Measurements from ENCODE around the gene SERAC1. TPM values are rescaled to one million over a fixed set of nuclear protein-coding genes. Genes with fewer than 3 reads are reported as not detected.
A peak's percentile ranks its signal among the peaks of the same experiment; 100 is the strongest.

Gene SERAC1
- total RNA-seq, 2 donors from 2014 or later: 2.4 to 3.2 TPM

DNA sequence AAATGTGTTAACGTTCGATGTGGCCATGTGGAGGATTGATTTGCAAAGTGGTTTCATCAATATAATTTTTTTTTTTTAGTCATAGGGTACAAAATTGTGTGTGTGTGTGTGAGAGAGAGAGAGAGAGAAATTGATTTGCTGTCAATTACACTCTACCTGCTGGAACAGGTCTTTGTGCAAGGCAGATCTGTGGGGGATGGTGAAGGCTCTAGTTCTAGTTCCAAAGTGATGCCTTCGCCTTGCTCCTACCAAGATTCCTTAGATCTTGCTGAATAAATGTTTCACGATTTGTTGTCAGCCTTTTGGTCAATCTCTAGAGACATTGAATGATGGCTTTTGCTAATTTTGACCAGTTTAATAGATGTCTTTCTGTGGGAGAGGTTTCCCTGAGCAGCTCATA is 64.8 kb downstream of the SERAC1 start:
- ATAC-seq: no peak
- H3K9me3 ChIP-seq (ENCODE audit: control insufficient read depth, low read length, poor library complexity, severe bottlenecking): no peaks in the 10 kb centered on the region

DNA sequence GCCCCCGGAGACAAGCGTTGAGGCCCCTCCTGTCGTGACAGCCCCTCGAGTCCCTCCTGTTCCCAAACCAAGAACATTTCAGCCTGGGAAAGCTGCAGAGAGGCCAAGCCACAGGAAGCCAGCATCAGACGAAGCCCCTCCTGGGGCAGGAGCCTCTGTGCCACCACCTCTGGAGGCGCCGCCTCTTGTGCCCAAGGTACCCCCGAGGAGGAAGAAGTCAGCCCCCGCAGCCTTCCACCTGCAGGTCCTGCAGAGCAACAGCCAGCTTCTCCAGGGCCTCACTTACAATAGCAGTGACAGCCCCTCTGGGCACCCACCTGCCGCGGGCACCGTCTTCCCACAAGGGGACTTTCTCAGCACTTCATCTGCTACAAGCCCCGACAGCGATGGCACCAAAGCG is 72.4 kb downstream of the SERAC1 start:
- Mint-ChIP-seq H3K4me1 (no peaks in the 10 kb centered on the region), H3K27ac (no peak overlapping the region), H3K27me3 (no peaks in the 10 kb centered on the region), H3K4me3 (no peak overlapping the region), H3K36me3 (ENCODE audit: low read depth) (peaks cover 9% of the 10 kb centered on the region)
- ATAC-seq (no peak), DNase-seq (no peak)
- no peaks in the 10 kb centered on the region for H3K9me3 ChIP-seq (ENCODE audit: control insufficient read depth, low read length, poor library complexity, severe bottlenecking)

More for the DNA sequence above, 64.8 kb downstream of the SERAC1 start:
- no peak overlapping the region for H3K4me3 Mint-ChIP-seq
- peaks cover 2% of the 10 kb centered on the region for H3K4me1 Mint-ChIP-seq
- H3K27me3 Mint-ChIP-seq: no peaks in the 10 kb centered on the region
- no peak overlapping the region for H3K27ac Mint-ChIP-seq
- DNase-seq: no peak
- peaks cover 2% of the 10 kb centered on the region for H3K36me3 Mint-ChIP-seq (ENCODE audit: low read depth)

DNA sequence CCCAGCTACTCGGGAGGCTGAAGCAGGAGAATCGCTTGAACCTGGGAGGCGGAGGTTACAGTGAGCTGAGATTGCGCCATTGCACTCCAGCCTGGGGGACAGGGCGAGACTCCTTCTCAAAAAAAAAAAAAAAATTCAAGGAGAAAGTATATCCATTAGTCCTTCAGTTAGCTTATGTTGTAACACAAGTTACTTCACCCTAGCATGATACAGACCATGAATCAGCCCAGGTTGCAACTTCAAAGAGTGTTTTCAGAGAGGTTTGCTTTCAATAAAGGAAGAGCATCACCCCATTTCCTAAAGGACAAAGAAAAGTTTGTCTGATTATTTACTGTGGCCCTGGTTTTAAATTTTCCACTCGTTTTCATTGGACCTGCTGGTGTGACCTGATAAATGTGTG is 73.0 kb downstream of the SERAC1 start:
- no peak overlapping the region for H3K27ac Mint-ChIP-seq
- peaks cover 9% of the 10 kb centered on the region for H3K36me3 Mint-ChIP-seq (ENCODE audit: low read depth)

DNA sequence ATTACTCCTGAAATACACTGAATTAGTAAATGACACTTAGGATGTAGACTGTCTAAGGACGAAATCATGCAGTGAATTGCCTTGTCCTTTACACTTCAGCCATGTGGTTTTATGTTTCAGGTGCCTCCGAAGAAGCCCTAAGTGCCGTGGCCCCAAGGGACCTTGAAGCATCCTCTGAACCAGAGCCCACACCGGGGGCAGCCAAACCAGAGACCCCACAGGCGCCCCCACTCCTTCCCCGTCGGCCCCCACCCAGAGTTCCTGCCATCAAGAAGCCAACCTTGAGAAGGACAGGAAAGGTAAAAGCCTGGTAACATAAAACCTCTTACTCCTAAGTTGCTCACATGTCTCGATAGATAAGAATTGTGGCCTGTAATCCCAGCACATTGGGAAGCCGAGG is 75.3 kb downstream of the SERAC1 start:
- H3K4me1 Mint-ChIP-seq: peaks cover 2% of the 10 kb centered on the region
- no peak overlapping the region for H3K4me3 Mint-ChIP-seq
- ATAC-seq (no peak), DNase-seq (no peak)
- no peaks in the 10 kb centered on the region for H3K27me3 Mint-ChIP-seq
- H3K36me3 Mint-ChIP-seq (ENCODE audit: low read depth): peaks cover 15% of the 10 kb centered on the region
- no peak overlapping the region for H3K27ac Mint-ChIP-seq
- no peaks in the 10 kb centered on the region for H3K9me3 ChIP-seq (ENCODE audit: control insufficient read depth, low read length, poor library complexity, severe bottlenecking)

More for the DNA sequence above, 73.0 kb downstream of the SERAC1 start:
- no peaks in the 10 kb centered on the region for H3K27me3 Mint-ChIP-seq
- no peaks in the 10 kb centered on the region for H3K9me3 ChIP-seq (ENCODE audit: control insufficient read depth, low read length, poor library complexity, severe bottlenecking)
- H3K4me1 Mint-ChIP-seq: no peaks in the 10 kb centered on the region
- DNase-seq: no peak
- no peak for ATAC-seq
- H3K4me3 Mint-ChIP-seq: no peak overlapping the region

DNA sequence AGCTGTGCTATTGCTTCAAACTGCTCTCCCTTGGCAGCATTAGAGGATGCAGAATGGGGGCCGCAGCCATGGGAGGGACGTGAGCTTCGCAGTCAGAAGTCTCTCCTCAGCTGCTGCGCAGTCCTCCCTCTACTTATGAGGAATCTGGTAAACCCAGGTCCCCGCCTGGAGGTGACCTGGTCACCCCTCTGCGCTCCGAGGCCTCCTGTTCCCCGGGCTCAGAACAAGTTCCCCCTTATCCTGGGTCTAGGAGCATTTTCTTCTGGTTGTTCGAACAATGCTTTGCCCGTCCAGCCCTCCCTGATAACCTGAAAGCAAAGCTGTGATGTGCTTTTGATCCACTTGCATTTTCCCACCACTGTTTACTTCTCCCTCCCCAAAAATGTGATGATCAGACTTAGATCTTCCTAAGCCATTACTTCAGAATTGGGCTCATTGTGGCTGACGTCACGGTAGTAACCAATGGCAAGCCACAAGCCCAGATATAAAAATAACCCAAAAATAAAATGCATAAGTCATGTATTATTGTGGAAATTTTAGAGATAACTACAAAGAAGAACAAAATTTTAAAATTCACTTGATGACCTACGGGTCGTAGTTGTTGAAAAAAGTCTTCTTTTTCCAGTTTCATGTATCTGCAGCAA is 80.7 kb downstream of the SERAC1 start:
- no peaks in the 10 kb centered on the region for H3K9me3 ChIP-seq (ENCODE audit: control insufficient read depth, low read length, poor library complexity, severe bottlenecking)
- Mint-ChIP-seq H3K27ac (no peak overlapping the region), H3K4me3 (no peak overlapping the region), H3K27me3 (no peaks in the 10 kb centered on the region), H3K4me1 (peaks cover 5% of the 10 kb centered on the region), H3K36me3 (ENCODE audit: low read depth) (peaks cover 9% of the 10 kb centered on the region)
- DNase-seq: no peak
- ATAC-seq: no peak

DNA sequence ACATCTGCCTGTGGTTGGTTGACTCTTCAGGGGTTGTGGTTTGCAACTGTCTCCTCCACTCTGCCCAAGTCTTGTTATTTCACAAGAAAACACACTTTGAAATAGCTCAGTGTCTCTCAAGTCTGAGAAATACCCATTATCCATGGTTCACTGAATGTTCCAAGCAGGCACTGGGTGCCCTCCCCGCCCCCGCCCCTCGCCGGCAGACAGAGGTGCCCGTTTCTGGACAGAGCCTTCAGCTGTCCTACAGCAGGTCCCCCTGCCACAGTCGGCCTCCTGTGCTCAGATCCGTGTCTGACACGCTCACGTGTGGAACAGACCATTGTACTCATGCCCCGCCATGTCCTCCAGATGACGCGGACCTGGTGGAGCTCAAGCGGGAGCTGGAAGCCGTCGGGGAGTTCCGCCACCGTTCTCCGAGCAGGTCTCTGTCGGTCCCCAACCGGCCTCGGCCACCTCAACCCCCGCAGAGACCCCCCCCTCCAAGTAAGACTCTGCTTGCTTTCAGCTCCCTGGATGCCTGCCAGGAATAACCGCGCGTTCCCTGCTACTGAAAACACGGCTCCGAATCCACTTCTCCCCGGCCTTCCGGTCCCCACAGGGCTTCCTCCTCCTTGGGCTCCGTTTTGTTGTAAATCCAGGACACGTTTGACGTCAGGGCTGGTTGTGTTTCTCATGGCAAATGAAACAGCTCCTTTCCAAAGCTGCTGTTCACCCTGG is 81.4 kb downstream of the SERAC1 start:
- H3K4me1 Mint-ChIP-seq: peaks cover 5% of the 10 kb centered on the region
- no peaks in the 10 kb centered on the region for H3K9me3 ChIP-seq (ENCODE audit: control insufficient read depth, low read length, poor library complexity, severe bottlenecking)
- no peak overlapping the region for H3K27ac Mint-ChIP-seq
- H3K27me3 Mint-ChIP-seq: no peaks in the 10 kb centered on the region
- DNase-seq (no peak), ATAC-seq (no peak)
- peaks cover 12% of the 10 kb centered on the region for H3K36me3 Mint-ChIP-seq (ENCODE audit: low read depth)
- H3K4me3 Mint-ChIP-seq: no peak overlapping the region

DNA sequence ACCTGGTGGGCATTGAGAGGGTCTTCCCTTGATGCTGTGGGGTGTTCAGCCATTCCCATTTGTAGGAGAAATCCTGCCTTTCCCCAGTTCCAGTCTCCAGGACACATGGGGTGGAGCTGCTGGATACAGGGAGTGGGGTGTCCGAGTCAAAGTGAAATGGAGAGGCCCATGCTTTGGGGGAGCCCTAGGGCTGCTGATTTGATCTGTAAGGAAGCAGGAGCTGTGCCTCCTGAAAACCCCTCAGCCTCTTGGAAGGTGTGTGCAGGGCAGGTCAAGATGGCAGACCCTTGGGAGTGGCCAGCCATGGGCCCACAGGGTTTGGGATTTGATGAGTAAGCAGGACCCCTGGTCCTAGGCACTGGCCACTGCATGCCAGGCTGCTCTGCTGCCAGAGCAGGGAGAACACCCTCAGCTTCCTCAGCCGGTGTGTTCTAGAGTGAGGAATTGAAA is 82.0 kb downstream of the SERAC1 start:
- DNase-seq (no peak), ATAC-seq (no peak)
- no peak overlapping the region for H3K27ac Mint-ChIP-seq
- H3K36me3 Mint-ChIP-seq (ENCODE audit: low read depth): peaks cover 12% of the 10 kb centered on the region
- H3K4me1 Mint-ChIP-seq: peaks cover 5% of the 10 kb centered on the region
- no peaks in the 10 kb centered on the region for H3K27me3 Mint-ChIP-seq
- H3K4me3 Mint-ChIP-seq: no peak overlapping the region
- no peaks in the 10 kb centered on the region for H3K9me3 ChIP-seq (ENCODE audit: control insufficient read depth, low read length, poor library complexity, severe bottlenecking)

DNA sequence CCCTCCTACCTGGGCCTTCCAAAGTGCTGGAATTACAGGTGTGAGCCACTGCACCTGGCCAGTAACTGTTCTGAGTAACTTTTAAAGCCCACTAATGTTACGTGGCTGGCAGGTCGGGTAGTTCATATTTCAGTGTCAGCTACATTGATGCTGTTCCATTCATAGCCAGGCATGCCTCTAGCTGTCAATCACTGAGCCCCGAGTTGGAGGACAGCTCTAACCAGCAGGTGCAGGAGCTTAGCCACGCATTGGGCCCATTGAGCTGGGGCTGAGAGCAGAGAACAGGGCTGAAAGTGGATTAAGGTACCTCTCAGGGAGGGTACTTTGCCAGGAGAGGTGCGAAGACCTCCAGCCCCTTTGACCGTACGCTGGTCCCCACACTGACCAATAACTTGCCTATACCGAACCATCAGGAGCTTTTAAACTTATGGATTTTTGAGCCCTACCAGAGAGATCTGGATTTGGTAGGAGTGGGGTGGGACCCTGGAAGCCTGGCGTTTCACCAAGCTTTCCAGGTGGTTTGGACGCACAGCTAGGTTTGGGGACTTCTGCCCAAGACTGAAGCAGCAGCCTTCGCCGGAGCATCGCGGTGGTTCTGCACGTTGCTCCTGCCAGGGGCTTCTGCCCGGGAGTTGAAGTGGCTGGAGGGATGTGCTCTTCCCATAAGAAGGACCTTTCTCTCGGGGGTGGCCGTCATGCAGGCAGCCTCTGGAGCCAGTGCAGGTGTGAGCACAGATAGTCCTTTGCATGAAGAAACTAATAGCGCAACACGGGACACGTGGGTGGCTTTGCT is 82.6 kb downstream of the SERAC1 start:
- ATAC-seq (no peak), DNase-seq (no peak)
- H3K9me3 ChIP-seq (ENCODE audit: control insufficient read depth, low read length, poor library complexity, severe bottlenecking): no peaks in the 10 kb centered on the region
- Mint-ChIP-seq H3K36me3 (ENCODE audit: low read depth) (peaks cover 15% of the 10 kb centered on the region), H3K4me1 (peaks cover 5% of the 10 kb centered on the region), H3K27ac (no peak overlapping the region), H3K27me3 (no peaks in the 10 kb centered on the region), H3K4me3 (no peak overlapping the region)

DNA sequence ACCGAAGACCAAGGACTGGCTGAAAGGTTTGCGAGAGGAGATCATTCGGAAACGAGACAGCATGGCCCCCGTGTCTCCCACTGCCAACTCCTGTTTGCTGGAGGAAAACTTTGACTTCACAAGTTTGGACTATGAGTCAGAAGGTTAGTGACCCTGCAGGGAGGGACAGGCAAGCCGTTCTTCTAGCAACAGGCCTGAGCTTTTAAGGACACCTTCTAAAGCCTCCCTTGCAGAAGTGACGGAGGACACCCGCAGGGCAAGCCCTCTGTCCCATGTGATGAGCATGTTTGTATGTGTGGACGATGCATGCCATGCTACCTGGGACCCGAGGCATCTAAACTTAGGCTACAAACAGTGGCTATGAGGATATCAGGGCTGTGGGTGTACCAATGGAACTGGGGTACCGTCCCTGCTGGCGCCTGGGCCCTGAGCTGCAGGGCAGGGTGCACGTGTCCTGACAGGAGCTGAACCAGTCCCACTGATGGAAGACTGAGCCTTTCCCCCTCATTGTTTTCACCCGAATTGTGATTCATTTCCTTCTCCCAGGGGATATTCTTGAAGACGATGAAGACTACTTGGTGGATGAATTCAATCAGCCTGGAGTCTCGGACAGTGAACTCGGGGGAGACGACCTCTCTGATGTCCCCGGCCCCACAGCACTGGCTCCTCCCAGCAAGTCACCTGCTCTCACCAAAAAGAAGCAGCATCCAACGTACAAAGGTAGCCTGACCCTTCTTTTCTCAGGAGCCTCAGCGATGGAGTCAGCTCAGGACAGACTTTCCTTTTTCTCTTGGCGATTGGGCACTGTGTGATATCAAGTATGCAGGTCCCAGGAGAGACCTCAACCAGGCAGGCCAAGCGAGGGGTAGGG is 84.4 kb downstream of the SERAC1 start:
- no peaks in the 10 kb centered on the region for H3K27me3 Mint-ChIP-seq
- H3K36me3 Mint-ChIP-seq (ENCODE audit: low read depth): peaks cover 9% of the 10 kb centered on the region
- peaks cover 2% of the 10 kb centered on the region for H3K4me1 Mint-ChIP-seq
- DNase-seq: no peak
- no peak overlapping the region for H3K4me3 Mint-ChIP-seq
- peak overlapping the region; percentile 34 for H3K27ac Mint-ChIP-seq
- no peak for ATAC-seq
- H3K9me3 ChIP-seq (ENCODE audit: control insufficient read depth, low read length, poor library complexity, severe bottlenecking): no peaks in the 10 kb centered on the region

DNA sequence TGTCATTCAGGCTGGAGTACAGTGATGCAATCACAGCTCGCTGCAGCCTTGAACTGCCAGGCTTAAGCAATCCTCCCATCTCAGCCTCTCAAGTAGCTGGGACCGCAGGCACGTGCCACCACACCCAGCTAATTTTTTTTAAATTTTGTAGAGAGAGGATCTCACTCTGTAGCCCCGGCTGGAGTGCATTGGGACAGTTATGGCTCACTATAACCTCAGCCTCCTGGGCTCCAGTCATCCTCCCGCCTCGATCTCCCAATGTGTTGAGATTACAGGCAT is 86.5 kb downstream of the SERAC1 start:
- peaks cover 9% of the 10 kb centered on the region for H3K36me3 Mint-ChIP-seq (ENCODE audit: low read depth)
- no peaks in the 10 kb centered on the region for H3K4me1 Mint-ChIP-seq
- H3K9me3 ChIP-seq (ENCODE audit: control insufficient read depth, low read length, poor library complexity, severe bottlenecking): no peaks in the 10 kb centered on the region
- H3K4me3 Mint-ChIP-seq: no peak overlapping the region
- H3K27me3 Mint-ChIP-seq: no peaks in the 10 kb centered on the region
- no peak for ATAC-seq
- no peak overlapping the region for H3K27ac Mint-ChIP-seq
- DNase-seq: no peak

DNA sequence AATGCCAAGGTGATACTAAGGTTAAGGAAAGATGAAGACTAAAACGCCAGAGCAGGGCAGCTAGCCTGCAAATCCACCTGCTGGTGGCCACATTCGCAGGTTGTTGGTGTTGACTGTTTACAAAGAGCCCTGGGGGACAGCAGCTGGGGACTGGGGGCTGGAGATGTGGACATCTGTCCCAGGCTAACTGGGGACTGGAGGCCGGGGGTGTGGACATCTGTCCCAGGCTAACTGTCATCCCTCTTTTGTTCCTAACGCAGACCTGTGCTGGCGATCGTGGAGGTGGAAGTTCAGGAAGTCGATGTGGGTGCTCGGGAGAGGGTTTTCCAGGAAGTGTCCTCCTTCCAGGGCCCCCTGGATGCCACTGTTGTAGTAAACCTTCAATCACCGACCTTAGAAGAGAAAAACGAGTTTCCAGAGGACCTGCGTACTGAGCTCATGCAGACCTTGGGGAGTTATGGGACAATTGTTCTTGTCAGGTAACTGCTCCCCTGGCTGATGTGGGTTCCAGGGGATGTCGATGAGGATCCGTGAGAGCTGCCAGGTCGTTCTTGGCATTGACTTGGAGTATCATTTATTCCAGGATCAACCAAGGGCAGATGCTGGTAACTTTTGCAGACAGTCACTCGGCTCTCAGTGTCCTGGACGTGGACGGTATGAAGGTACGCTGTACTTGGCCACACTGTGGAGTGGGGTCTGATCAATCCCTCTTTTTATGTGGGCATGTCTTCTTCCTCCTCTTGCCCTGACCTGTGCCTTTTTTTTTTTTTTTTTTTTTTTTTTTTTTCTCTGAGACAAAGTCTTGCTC is 87.0 kb downstream of the SERAC1 start:
- no peak for ATAC-seq
- no peaks in the 10 kb centered on the region for H3K4me1 Mint-ChIP-seq
- no peaks in the 10 kb centered on the region for H3K27me3 Mint-ChIP-seq
- H3K4me3 Mint-ChIP-seq: no peak overlapping the region
- DNase-seq: no peak
- no peaks in the 10 kb centered on the region for H3K9me3 ChIP-seq (ENCODE audit: control insufficient read depth, low read length, poor library complexity, severe bottlenecking)
- H3K27ac Mint-ChIP-seq: no peak overlapping the region
- peaks cover 11% of the 10 kb centered on the region for H3K36me3 Mint-ChIP-seq (ENCODE audit: low read depth)

DNA sequence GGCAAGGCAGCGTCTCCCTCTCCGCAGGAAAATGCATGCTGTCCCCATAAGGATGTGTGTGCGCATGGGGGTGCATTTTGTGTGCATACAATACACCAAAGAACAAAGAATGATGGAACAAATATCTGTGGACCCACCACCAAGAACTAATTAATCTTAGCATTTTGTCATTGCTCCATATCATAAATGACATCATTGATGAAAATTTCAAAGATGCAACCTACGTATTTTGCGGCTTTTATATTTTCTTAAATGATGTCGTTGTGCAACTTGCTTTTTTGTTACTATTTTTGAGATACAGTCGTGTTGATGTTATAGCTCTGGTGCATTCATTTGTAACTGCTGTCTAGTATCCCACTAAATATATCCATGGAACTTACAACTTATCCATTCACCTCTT is 89.7 kb downstream of the SERAC1 start:
- Mint-ChIP-seq H3K4me1 (no peaks in the 10 kb centered on the region), H3K4me3 (no peak overlapping the region), H3K27ac (no peak overlapping the region), H3K36me3 (ENCODE audit: low read depth) (peaks cover 11% of the 10 kb centered on the region), H3K27me3 (no peaks in the 10 kb centered on the region)
- H3K9me3 ChIP-seq (ENCODE audit: control insufficient read depth, low read length, poor library complexity, severe bottlenecking): no peaks in the 10 kb centered on the region
- ATAC-seq (no peak), DNase-seq (no peak)
